Measurements from ENCODE around the gene ASB7. TPM values are rescaled to one million over a fixed set of nuclear protein-coding genes. Genes with fewer than 3 reads are reported as not detected.
A peak's percentile ranks its signal among the peaks of the same experiment; 100 is the strongest.

ASB7 gene, protein sequence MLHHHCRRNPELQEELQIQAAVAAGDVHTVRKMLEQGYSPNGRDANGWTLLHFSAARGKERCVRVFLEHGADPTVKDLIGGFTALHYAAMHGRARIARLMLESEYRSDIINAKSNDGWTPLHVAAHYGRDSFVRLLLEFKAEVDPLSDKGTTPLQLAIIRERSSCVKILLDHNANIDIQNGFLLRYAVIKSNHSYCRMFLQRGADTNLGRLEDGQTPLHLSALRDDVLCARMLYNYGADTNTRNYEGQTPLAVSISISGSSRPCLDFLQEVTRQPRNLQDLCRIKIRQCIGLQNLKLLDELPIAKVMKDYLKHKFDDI
- total RNA-seq = 10 to 100 TPM; 11.4 to 12.7 (median 12.1) TPM

DNA sequence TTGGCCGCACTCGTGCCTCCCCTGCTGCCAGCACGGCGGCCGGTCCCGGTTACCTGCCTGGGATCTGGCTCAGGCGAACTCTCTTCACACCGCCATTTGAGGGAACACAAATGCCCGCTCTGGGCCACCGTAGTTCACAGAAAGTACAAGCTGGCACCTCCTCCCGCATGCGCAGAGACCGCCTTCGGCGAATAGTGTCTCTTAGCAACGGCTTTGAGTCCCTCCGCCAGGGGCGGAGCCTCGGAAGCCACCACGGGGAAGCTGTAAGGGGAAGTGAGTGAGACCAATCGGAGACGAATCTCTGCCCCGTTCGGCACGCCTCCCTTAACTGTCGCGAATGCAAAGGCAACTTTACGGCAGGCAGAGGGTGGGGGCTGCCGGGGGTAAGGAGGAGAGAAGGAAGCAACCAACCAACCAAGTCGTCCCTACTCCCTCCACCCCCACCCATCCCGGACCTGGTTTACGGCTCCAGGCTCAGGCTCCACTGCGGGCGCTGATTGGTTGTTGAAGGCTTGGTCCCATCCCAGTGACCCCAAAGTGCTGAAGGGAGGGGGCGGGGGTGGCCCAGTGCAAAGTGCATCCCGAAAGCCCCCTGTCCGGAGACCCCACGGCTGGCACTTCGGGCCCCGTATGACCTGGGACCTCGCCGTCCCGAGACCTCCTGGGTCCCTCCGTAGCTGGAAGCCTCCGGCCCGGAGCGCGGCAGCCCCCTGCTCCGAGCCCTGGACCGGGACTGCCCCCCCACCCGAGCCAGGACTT, at the start of gene ASB7, which contains the start of gene LINS1:
TSS of gene ASB7 (plus strand) at position 526 of the 759 bp plus-strand sequence. CDS start 9,628 bp downstream, outside the sequence.
TSS of gene LINS1 (minus strand) at position 121 of the 759 bp plus-strand sequence. CDS start 21,342 bp downstream, outside the sequence.
- DNase-seq (ENCODE audit: low spot score in 2 of 2) = peak; percentile 99
- Histone ChIP-seq H3K4me1 (peaks cover 0 to 56% (median 19%) of the 10 kb centered on the region in 4 donors), H3K4me3 (peak within 1 kb of the TSS; percentile 85 to 99 (median 92)), H3K27ac (peak within 1 kb of the TSS; percentile 66 to 95 (median 90)), H3K27me3 (no peaks in the 10 kb centered on the region), H3K36me3 (peaks cover 0 to 6% (median 0%) of the 10 kb centered on the region in 3 donors), H3K9me3 (no peaks in the 10 kb centered on the region)
- peak in 1 of 2 donors; percentile 34 for TF ChIP-seq POLR2A (IDR thresholded peaks at IDR 0.05)
- peak; percentile 91 to 93 for TF ChIP-seq EP300 (IDR thresholded peaks at IDR 0.05)
- TF ChIP-seq, protein P1, sequence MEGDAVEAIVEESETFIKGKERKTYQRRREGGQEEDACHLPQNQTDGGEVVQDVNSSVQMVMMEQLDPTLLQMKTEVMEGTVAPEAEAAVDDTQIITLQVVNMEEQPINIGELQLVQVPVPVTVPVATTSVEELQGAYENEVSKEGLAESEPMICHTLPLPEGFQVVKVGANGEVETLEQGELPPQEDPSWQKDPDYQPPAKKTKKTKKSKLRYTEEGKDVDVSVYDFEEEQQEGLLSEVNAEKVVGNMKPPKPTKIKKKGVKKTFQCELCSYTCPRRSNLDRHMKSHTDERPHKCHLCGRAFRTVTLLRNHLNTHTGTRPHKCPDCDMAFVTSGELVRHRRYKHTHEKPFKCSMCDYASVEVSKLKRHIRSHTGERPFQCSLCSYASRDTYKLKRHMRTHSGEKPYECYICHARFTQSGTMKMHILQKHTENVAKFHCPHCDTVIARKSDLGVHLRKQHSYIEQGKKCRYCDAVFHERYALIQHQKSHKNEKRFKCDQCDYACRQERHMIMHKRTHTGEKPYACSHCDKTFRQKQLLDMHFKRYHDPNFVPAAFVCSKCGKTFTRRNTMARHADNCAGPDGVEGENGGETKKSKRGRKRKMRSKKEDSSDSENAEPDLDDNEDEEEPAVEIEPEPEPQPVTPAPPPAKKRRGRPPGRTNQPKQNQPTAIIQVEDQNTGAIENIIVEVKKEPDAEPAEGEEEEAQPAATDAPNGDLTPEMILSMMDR (IDR thresholded peaks at IDR 0.05) = peak in 1 of 5 experiments; percentile 48
- WGBS, 2 donors = 0% methylated on average over 31 to 43 of the region's 51 CpGs

DNA sequence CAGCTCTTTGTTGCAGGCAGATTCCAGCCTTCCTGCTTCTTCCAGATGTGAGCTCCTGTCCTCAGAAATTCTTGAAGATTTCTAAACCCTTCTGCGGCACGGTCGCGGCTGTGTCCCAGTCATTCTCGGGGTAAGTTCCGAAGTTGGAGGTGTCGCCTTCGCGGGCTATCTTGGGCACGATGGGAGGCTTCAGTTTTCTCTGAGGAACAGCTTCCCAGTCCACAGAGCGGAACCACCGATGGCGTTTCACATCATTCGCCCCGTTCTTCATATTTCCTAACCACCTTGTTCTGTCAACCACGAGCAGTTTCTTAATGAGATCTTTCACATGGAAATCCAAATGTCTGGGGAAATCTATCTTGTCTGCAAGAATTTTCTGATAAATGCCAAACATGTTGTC, 48.9 kb upstream of the ASB7 start:
- no peak overlapping the region for H3K27ac ChIP-seq
- DNase-seq (ENCODE audit: low spot score in 2 of 2) = no peak
- H3K36me3 ChIP-seq = no peaks in the 10 kb centered on the region
- TF ChIP-seq EP300 (IDR thresholded peaks at IDR 0.05) (no peak), POLR2A (IDR thresholded peaks at IDR 0.05) (no peak)
- TF ChIP-seq, protein P1 (IDR thresholded peaks at IDR 0.05) = no peak
- H3K9me3 ChIP-seq = no peaks in the 10 kb centered on the region
- H3K4me3 ChIP-seq = no peak overlapping the region
- 91 to 93% methylated on average over 16 of the region's 16 CpGs for WGBS, 2 donors
- H3K27me3 ChIP-seq = no peaks in the 10 kb centered on the region
- no peaks in the 10 kb centered on the region for H3K4me1 ChIP-seq

DNA sequence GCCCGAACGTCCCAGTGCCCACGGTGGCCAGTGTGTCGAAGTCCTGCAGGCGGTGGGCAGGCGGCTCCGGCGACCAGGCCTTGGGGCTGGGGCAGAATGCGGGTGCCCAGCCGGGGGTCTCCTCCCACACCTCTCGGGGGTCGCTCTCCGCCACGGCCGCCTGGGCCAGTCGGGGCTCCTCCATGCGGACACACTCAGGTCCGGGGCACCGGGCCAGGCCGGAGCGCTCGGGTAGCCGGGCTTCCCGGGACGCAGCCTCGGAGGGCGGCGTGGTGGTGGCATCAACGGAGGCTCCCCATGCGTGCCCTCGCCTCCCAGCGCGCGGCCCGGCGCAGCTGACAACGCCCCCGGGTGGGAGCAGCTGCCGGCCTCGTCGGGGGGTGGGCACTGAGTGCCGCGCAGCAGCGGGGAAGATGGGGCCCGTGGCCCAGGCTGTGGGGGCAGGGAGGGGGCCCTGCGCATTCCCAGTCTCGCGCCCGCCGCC, 43.6 kb upstream of the ASB7 start:
- H3K4me3 ChIP-seq = no peak overlapping the region
- TF ChIP-seq, protein P1 (IDR thresholded peaks at IDR 0.05) = no peak
- TF ChIP-seq POLR2A (IDR thresholded peaks at IDR 0.05) = no peak
- TF ChIP-seq EP300 (IDR thresholded peaks at IDR 0.05) = no peak
- no peaks in the 10 kb centered on the region for H3K9me3 ChIP-seq
- peaks cover 0 to 9% (median 0%) of the 10 kb centered on the region in 3 donors for H3K36me3 ChIP-seq
- H3K27ac ChIP-seq = no peak overlapping the region
- DNase-seq (ENCODE audit: low spot score in 2 of 2) = no peak
- WGBS, 2 donors = 89 to 99% methylated on average over 8 to 14 of the region's 50 CpGs
- no peaks in the 10 kb centered on the region for H3K27me3 ChIP-seq
- no peaks in the 10 kb centered on the region for H3K4me1 ChIP-seq

DNA sequence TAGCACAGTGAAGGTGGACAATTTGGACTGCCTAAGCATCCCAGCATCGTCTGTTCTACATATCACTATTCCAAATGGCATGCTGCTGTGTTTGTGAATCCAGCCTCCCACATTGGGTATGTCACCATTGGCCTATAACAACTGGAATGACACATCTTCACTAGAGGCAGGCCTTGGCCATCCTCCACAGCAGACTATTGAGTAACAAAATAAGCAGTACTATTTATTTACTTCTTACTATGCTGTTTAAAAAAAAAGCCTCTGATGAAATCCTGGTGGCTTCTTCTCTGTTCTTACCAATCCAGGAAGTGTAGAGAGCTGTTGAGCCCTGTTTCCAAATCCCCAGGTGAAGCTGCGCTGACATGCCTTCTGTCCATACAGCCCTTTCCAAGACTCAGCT, 43.1 kb upstream of the ASB7 start:
- H3K27me3 ChIP-seq = no peaks in the 10 kb centered on the region
- peaks cover 0 to 9% (median 0%) of the 10 kb centered on the region in 3 donors for H3K36me3 ChIP-seq
- no peaks in the 10 kb centered on the region for H3K4me1 ChIP-seq
- 81 to 91% methylated on average over 2 of the region's 2 CpGs for WGBS, 2 donors
- H3K27ac ChIP-seq = no peak overlapping the region
- peak in 1 of 2 donors; percentile 58 for DNase-seq (ENCODE audit: low spot score in 2 of 2)
- TF ChIP-seq, protein P1 (IDR thresholded peaks at IDR 0.05) = no peak
- peak in 1 of 2 donors; percentile 11 for TF ChIP-seq EP300 (IDR thresholded peaks at IDR 0.05)
- H3K9me3 ChIP-seq = no peaks in the 10 kb centered on the region
- no peak overlapping the region for H3K4me3 ChIP-seq
